Stimulated activated naive CD8-positive, alpha-beta T cell treated with anti-CD3 and anti-CD28 coated beads, Interleukin-15, Interleukin-2, amounts not matched to agents 100 U/mL and 50 U/mL, for 24 hours (primary cell): Measurements from ENCODE around the gene HOXB1.

Experiments
- ATAC-seq: fragments of 150-1000 bp; cut with Tn5 transposase; one replicate; pipeline ENCODE4 v1.10.0; 2021
- DNase-seq: peaks from one replicate; pipeline ENCODE4 v3.0.0; 2021

HOXB1 gene

DNA sequence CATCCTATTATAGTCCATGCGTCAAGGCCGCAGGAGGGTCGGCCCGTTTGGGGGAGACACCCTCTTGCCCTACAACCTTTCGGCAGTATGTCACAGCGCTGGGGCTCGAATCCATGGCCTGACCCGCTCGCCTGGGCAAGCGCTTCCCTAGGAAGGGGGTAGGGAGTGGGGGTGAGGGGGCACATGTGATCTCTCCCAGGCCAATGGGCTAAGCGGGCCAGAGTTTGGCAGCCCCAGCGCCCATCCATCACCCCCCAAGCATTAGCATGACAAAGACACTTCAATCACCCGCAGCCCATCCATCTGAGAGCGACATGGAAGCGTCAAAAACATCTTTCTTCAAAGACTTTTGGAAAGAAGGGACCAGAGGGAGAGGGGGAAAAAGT lies at the start of gene HOXB1:
Gene HOXB1 (minus strand): TSS at position 125 of the 386 bp plus-strand sequence. CDS start 107 bp downstream, at position 18.
- DNase-seq (no peak), ATAC-seq (no peak)

DNA sequence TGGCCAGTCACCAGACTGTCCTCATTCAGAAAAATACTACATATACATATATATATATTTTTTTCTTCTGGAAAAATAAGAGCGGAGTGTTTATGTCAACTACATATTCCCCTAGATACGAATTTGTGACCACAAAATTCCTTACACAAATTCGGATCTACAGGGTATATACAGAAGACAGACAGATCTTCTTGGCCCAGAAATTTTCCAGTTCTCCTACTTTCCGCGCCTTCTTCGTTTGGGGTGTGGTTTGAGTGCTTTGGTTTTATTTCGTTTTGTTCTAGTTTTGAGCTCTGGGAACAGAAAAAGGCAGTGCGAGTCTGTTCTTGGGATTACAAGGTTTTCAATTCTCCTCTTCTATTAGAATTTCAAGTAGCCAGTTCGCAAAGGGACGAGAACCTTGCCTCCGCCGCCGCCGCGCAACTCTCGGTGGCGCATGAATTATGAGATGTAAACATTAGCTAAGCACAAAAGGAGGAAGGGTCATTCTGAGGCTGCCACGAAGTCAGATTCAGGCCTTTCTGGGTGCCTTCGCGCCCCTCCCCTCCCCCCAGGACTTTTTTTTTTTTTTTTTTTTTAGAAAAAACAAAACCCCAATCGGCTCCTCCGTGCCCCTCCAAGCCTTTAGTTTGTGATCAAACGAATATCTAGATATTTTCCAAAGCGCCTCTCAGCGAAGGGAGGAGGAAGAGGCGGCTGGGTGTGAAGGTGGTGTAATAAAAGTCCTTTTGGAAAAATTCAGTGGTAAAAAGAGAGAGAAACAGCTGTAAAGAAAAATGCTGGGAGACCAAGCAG lies 49.1 kb upstream of the HOXB1 start:
- no peak for ATAC-seq
- no peak for DNase-seq

DNA sequence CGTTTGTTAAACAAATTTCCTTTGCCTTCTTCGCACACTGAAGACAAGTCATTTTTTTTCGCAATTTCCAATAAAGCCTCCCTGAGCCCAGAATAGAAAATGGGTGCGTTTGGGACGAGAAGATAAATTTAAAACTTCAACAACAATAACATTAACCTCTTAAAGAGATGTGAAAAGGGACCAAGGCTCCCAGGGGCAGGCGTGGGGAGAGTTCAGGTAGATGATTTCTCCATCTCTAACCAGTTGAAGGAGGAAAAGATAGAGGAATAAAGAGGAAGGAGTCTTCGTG lies 48.6 kb upstream of the HOXB1 start:
- ATAC-seq (no peak), DNase-seq (no peak)

DNA sequence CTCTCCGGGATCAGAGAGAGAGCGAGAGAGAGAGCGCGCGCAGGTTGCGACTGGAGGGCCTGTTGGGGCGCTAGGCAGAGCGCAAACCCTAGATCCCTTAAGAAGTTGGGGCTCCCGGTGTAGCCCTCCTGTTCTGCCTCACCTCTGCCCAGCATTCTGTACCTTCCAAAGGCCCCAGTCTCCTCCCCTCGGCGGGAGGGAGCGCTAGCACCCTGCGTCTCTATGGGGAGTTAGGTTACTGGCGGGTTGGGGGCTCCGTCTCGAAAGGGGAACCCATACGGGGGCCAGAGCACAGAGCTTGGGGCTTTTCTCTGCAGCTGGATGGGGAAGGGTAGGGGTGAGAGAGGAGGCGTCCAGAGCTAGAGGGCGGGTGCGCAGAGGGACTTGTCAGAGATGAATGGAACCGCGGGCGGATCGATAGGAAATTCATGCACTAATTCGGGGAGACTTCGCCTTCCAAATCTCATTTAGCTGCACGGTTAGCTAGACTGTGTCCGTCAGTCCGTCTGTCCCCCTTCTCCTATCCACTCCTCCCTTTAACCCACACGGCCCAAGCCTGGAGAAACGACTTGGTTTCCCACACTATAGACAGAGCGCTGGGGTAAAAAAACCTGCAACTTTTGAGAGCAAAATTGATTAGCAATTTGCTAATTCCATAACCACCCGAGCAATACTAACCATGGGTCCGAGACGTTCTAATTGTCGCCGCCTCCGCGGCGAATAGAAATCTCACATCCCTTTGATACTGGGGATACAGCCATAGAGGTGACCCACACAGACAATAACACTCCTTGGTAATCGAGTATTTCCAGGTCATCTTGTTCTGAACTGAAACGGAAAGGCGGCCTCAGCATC lies 48.0 kb upstream of the HOXB1 start:
- DNase-seq (no peak), ATAC-seq (peak; percentile 62)

DNA sequence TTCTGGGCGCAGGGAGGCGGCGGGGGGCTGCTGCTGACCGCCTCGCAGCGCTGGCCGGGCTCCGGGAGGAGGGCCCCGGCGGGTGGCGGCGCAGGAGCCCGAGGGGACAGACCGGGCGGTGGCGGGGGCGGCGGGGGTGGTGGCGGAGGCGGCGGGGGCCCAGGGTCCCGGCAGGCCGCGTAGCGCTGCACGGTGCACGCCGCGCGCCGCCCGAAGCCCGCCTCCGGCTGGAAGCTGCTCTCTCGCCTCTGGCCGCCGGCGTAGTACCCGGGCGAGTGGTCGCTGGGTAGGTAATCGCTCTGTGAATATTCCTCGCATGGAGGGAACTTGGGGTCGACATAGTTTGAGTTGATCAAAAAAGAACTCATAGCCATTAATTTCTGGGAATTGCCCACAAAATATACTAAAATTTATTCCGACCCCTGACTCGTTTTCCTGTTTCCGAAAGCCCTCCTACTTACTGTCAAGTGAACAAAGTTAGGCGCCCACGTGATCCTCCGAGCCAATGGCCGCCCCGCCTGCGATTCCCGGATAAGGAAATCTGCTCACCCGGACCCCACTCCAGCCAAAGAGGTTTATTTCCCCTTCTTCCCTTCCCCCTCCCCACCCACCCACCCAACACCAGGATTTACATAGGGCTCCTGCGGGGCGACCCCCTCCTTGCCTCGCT lies 47.3 kb upstream of the HOXB1 start, which contains the start of gene HOXB4:
Gene HOXB4 (minus strand): TSS at position 405 of the 670 bp plus-strand sequence. CDS start 31 bp downstream, at position 374.
- DNase-seq = peak; percentile 77
- ATAC-seq = peak; percentile 64

DNA sequence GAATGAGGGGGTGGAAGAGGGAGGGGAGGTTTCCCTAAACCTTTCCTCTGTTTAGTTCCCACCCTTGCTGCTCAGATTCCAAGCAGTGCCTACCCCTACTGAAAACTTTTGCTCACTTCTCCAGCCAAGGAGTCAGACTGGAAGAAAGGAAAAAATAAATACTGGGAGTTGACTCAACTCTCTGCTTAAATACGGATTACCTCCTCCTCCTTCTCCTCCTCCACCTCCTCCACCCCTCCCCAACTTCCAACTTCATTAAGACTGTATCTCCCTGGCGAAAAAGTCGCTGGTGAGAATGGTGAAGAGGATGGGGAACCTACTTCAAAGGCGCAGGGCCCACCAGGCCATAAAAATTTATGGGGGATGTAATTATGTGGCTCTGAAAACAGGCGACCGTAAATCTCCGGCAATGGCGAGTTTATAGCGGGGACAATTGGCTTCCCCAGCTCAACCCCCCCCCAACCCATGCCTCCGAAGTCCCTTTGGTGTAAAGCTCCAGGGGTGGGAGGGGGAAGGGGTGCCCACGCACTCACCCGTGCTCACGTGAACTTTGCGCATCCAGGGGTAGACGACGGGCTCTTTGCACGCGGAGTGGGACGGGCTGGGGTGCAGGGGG lies 46.6 kb upstream of the HOXB1 start:
- no peak for ATAC-seq
- no peak for DNase-seq

DNA sequence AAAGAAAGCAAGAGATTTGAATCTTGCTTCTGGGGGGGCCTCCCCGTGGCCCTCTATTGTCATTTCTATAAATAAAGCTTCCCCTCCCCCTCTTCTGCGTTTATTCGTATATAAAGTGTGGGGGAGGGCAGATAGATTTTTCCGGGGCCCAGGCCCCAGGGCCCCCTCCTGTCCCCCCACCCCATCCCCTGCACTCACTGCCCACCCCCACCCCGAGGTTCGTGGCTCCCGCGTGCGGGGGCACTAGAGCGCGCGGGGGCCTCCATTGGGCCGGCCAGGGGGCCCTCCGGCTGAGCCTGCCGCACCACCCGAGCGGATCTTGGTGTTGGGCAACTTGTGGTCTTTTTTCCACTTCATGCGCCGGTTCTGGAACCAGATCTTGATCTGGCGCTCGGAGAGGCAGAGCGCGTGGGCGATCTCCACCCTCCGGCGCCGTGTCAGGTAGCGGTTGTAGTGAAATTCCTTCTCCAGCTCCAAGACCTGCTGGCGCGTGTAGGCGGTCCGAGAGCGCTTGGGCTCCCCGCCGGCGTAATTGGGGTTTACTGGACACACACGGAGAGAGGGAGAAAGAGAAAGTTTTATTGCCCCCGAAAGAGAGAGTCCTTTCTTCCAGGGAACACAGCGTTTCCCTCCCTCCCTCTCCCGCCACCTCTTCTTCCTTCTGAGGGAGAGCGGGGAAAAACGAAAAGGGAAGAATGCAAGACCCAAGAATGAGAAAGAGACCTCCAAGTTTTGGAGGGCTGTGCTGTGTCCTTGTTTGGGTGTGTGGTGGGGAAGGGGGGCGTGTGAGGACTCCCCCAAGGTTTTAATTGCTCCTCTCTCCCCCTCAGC lies 45.9 kb upstream of the HOXB1 start:
- ATAC-seq = no peak
- DNase-seq = no peak

DNA sequence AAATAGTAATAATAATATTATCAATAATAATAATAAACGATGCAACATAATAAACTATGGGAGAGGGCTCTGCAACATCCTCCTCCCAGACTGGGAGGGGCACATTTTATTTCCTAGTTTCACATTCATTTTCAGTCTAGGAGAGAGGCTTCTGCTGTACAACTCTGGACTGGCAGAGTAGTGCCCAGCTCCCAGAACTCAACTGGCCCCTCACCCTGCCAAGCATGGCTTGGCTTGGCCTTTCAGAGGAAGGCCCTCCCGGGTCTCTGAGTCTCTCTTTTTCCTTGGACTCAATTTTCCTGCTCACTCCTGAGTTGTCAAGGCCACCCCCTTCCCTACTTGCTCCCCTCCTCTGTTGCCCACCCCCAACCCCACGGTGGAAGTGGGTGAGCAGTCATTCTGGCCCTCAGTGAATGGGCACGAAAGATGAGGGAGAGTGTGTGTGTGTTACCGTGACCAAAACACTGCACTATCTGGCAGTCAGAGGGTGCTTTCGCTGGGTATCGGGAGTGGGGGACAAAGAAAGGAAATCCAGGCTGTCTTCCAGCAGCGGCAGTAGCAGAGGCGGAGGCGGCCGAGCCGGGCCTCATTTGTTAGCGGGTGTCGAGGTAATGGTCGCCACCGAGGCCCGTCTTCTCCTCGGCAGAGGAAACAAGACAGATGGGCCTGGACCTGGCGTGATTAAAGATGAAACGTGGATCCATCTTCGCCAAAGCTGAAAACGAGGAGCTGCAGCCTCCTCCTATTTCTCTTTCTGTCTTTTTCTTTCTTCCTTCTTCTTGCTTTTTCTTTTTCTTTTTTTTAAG lies 45.1 kb upstream of the HOXB1 start:
- DNase-seq = no peak

DNA sequence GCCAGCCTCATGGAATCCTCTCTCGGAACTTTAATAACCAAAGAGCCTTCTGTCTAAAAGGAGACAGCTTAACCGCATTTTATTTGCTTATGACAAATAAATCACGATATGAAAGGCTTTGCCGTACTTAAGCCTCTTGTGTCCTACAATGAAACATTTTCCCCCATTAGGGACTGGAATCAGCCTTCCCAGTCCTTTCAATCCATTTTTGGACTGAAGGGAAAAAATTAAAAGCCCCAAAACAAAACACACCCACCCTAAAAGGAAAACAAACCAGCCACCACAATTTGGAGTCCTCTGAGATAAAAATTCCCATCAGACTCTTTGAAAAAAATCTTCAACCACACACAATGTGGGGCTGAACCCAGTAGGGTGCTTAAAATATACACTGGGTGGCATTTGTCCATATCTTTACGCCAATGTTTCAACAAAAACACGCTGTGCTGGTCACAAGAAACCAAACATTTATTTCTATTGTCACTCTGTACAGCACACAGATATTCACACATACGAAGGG lies 44.3 kb upstream of the HOXB1 start:
- no peak for DNase-seq

More for the DNA sequence above, 45.1 kb upstream of the HOXB1 start:
- ATAC-seq = no peak

DNA sequence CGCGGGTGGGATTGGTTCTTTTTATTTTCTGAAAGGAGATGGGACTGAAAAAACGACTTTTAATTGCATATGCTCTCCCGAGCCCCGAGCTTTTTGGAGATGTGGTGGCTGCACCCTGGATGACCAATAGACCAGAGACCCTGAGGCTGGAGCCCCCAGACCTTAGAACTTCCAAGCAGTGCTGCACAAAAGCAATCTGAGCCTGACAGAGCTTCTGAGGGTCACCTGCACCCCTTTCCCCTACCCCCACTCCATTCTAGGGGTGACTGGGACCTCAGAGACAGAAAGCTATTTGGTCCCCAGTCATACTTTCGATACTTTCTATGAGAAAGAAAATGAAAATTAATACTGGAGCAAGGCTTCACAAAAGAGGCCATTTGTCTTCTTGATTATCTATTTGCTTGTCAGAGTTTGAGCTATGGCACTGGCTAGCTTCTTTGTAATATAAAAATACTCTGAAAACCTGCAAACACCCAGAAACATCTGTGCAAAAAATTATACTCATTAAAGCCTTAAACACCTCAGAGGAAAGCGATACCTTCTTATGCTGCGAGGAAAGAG lies 43.8 kb upstream of the HOXB1 start:
- ATAC-seq (no peak), DNase-seq (no peak)

More for the DNA sequence above, 44.3 kb upstream of the HOXB1 start:
- no peak for ATAC-seq

DNA sequence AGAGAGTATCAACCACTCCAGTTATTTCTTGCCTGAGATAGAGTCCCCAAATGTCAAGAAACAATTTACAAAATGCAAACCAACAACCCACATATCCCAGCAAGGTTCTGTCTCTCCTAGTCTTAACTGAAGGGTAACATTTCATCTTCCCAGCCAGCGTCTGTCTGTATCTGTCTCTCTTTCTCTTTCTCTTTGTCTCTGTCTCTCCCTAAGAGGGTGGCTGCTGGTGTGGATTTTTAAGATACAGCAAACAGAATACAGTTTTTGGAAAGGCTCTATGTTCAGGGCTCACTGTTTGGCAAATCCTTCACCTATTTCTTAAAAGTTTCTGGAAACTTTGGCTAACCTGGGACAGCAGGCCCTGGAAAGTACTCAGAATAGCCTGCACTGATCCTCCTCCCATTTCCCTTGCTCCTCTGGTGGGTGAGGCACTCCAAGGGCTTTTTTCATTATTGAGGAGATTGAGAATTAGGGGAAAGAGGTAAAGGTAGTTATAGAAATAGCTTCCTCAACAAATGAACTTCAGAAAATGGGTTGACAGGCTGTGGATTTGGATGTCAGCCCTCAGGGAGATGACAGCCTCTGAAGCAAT lies 41.1 kb upstream of the HOXB1 start:
- no peak for DNase-seq
- no peak for ATAC-seq

DNA sequence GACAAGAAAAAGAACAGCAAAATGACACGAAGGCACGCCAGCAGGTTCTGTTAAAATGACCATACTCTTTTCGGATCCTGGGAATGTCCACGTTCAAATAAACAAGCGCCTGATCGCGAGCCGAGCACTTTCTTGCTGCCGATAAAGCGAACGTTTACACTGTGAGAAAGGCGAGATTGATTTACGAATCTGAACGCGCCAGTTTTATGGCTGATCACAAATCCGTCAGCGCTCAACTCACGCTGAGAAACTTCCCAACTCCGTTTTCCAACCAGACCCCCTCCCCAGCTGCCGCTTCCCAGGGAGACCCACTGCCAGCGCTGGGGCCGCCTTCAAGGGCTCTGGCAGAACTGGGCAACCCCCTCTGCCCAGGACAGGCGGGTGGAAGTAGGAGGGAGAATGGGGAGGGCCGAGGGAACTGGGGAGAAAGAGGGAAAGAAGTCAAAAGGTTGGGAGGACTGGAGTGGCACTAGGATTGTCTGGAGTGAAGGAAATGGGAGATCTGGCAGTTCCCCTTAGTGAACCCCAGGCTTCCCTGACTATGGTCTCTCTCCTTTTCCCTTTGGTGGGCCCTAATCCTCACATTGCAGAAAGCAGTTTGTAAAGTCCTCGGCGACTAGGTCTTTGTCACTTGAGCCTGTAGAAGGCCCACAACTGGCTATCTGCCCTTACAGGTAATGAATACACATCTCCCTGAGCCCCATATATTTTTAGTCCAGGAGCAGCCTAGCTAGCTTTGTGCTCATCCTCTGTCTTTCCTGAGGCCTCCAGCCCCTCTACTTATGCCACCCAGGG lies 40.4 kb upstream of the HOXB1 start:
- ATAC-seq = no peak
- no peak for DNase-seq

DNA sequence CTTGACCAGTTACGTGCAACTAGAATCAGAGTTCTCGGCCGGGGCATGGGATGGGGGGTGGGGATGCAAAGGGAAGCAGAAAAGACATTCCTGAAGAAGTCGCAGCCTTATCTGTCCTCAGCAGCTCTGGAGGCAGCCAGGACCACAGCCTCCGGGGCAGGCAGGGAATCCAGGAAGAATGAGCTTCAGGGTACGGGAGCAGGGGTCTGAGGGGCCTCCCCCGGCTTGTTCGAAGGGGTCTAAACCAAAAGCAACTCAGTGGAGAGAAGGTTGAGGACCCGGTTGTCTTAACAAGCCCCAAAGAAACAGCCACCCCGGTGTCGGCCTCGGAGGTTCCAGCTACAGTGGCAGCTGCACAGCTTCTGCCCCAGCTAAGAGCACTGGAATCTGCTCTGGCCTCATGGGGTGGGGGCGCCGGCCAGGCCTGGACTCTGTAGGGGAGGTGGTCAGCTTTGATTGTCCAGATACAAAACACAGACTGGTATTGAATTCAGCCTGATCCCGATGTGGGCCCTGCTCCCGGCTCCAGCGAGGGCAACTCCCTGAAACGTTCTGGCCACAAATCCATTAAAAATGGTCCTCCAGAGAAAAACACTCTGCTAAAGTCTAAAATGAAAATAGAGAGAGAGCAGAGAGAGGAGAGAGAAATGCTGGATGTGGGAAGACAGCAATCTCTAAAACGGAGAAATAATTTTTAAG lies 39.7 kb upstream of the HOXB1 start:
- no peak for DNase-seq

DNA sequence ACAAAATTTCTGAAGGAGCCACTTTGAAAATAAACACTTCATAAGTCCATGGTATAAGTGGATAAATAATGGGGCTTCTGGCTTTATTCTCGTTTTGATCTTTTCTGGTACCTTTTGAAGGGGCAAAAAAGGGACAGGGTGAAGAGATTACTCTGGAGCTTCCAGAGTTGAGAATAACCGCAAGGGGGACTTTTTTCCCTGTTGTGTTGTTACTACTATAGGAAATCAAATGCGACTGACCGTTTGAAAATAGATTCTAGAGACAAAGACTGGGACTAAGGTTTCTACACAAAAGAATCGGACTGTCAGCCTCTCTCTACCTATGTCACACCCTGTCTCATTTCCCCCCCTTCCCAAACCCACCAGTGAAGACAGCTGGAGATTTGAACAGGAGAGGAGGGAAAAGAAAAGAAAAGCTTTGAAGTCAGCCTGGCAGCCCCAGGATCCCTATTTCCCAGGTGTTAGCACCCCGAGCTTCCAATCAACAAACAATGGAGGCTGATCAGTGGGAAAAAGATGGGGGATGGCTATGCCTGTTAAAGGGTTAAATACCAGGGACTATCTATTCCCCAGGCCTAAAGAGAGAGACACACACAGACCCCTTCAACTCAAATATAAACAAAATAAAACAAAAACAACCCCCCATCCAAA lies 39.0 kb upstream of the HOXB1 start:
- no peak for DNase-seq
- ATAC-seq = no peak

More for the DNA sequence above, 39.7 kb upstream of the HOXB1 start:
- no peak for ATAC-seq

DNA sequence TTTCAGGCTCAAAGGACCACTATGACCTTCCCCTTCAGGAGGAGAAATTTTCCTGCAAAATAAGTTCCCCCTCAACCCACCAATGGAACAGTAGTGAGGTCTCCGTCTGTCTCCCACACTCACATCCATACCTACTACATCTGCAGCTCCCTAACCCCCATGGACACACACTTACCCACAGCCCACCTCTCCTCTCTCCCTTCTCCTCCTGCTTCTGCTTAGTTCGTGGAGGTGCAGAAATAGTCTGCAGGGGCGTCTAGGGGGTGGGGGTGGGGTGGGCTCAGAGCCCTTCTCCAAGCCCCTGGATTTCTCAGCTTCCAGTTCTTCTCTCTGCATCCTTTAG lies 38.4 kb upstream of the HOXB1 start:
- DNase-seq = no peak
- no peak for ATAC-seq

DNA sequence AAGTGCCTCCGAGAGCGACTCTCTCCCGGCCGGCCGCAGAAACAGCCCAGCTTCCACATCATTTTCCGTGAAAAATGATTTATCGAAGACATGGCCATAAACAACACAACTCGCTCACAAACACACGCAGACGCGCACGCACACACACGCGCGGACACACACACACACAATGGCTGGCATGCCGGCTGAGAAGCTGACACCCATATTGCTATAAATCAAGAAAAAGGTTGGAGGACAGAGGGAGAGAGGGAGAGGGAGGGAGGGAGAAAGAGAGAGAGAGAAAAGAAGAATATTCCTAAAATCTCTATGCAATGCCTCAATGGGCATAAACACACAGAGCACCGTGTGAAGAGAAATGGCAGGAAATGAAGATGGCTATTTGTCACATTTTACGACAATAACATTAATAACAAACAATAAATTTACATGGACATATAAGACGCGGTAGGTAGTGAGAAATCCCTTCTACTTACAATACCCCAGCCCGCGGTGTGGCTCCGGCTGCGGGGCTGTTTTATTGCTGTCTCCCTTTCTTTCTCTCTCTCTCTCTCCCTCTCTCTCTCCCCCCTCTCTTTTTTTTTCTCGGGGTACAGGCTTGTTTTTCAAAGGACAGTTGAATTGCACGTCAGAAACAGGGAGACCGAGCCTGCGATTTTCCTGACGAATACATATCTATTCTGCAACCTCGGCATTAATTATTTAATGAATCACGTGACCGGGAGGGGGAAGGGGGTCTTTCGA lies 37.9 kb upstream of the HOXB1 start:
- ATAC-seq (no peak), DNase-seq (no peak)
